OCI-LY1 (cell line): Measurements from ENCODE around the gene MYO18B.

Experiments used
- H2AFZ ChIP-seq: fragments of 200-600 bp; sonication (generic), shearing (Covaris generic); 2 replicates; pipeline ENCODE4 v1.6.0; 2014; ENCODE audit warnings: antibody characterized with exemption, mild to moderate bottlenecking, low read length
- H3F3A ChIP-seq: fragments of 200-600 bp; sonication (generic), shearing (Covaris generic); 2 replicates; pipeline ENCODE4 v1.6.0; 2014; ENCODE audit warnings: mild to moderate bottlenecking, antibody characterized with exemption, low read length, moderate library complexity; ENCODE audit not compliant: insufficient read depth
- H3K27ac ChIP-seq: fragments of 200-600 bp; sonication (generic); 2 replicates; pipeline ENCODE4 v1.5.1; 2014; ENCODE audit warnings: low read length, mixed run types, mild to moderate bottlenecking, low read depth; ENCODE audit not compliant: poor library complexity, severe bottlenecking
- H3K27me3 ChIP-seq: fragments of 200-600 bp; sonication (generic); 2 replicates; pipeline ENCODE4 v1.6.0; 2014; ENCODE audit warnings: antibody characterized with exemption, mild to moderate bottlenecking, low read length, moderate library complexity; ENCODE audit not compliant: insufficient read depth
- H3K36me3 ChIP-seq: fragments of 200-600 bp; sonication (generic); 2 replicates; pipeline ENCODE4 v1.6.1; 2014; ENCODE audit warnings: mild to moderate bottlenecking, antibody characterized with exemption, low read length, moderate library complexity, mixed read lengths; ENCODE audit not compliant: insufficient read depth
- H3K4me1 ChIP-seq: fragments of 200-600 bp; sonication (generic); 2 replicates; pipeline ENCODE4 v1.5.1; 2014; ENCODE audit warnings: mild to moderate bottlenecking, low read length, moderate library complexity; ENCODE audit not compliant: insufficient read depth, severe bottlenecking
- H3K4me2 ChIP-seq: fragments of 200-600 bp; sonication (generic), shearing (Covaris generic); 2 replicates; pipeline ENCODE4 v1.6.1; 2014; ENCODE audit warnings: low read length
- H3K4me3 ChIP-seq: fragments of 200-600 bp; sonication (generic); 2 replicates; pipeline ENCODE4 v1.5.1; 2014; ENCODE audit warnings: low read length, low read depth, mild to moderate bottlenecking, mixed read lengths; ENCODE audit not compliant: poor library complexity, severe bottlenecking
- H3K79me2 ChIP-seq: fragments of 200-600 bp; shearing (Covaris generic); 2 replicates; pipeline ENCODE4 v1.6.1; 2016; ENCODE audit warnings: mixed run types, low read length, mixed read lengths; ENCODE audit not compliant: insufficient read depth
- H3K9ac ChIP-seq: fragments of 200-600 bp; sonication (generic), shearing (Covaris generic); 2 replicates; pipeline ENCODE4 v1.6.1; 2014; ENCODE audit warnings: mild to moderate bottlenecking, low read length, mixed read lengths
- H3K9me2 ChIP-seq: fragments of 200-600 bp; sonication (generic), shearing (Covaris generic); 2 replicates; pipeline ENCODE4 v1.6.1; 2014; ENCODE audit warnings: low read depth, mild to moderate bottlenecking, low read length, mixed read lengths
- H3K9me3 ChIP-seq: fragments of 200-600 bp; shearing (Covaris generic); 2 replicates; pipeline ENCODE4 v1.6.1; 2014; ENCODE audit warnings: low read length, mixed read lengths
- H4K20me1 ChIP-seq: fragments of 200-600 bp; sonication (generic), shearing (Covaris generic); 2 replicates; pipeline ENCODE4 v1.6.0; 2016; ENCODE audit warnings: mild to moderate bottlenecking, low read length; ENCODE audit not compliant: insufficient read depth
- EZH2 ChIP-seq: fragments of 200-600 bp; sonication (generic), shearing (Covaris generic); IDR thresholded peaks from 2 replicates; pipeline ENCODE4 v1.8.0; 2017; ENCODE audit warnings: borderline replicate concordance, mixed run types, mild to moderate bottlenecking, antibody characterized with exemption, low read length, moderate library complexity, mixed read lengths
- TF ChIP-seq, protein P1 (sequence below): fragments of 200-600 bp; sonication (generic), shearing (Covaris generic); IDR thresholded peaks from 2 replicates; pipeline ENCODE4 v1.5.1; 2017; ENCODE audit warnings: mild to moderate bottlenecking, antibody characterized with exemption, low read length, moderate library complexity, mixed read lengths

The MYO18B gene

DNA sequence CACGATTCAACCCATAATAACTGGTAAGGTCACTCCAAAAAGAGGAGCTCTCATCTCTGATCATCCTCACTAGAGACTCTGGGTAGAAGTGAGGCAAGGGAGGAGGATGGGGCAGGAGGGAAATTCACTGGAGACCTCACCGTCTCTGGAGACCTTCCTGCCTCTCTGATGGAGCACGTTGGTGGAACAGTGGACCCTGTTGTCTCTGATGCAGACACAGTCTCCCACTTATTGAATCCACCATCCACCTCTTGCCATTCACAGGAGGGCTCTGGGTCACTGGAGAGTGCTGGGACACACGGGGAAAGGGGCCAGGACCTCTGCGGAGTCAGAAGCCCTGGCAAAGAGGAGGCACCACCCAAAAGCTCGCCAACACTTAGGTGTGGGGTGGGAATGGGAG, 289.7 kb downstream of the MYO18B start:
- Histone ChIP-seq H3K27ac (no peak overlapping the region), H3K9me2 (no peaks in the 10 kb centered on the region), H3K9me3 (no peaks in the 10 kb centered on the region; the same call in 1 of the 2 replicates), H4K20me1 (no peaks in the 10 kb centered on the region), H3K4me2 (no peak overlapping the region), H3K27me3 (no peaks in the 10 kb centered on the region), H3K36me3 (no peaks in the 10 kb centered on the region), H3K4me3 (no peak overlapping the region), H3K79me2 (no peaks in the 10 kb centered on the region), H3F3A (no peaks in the 10 kb centered on the region), H3K4me1 (no peaks in the 10 kb centered on the region), H2AFZ (no peak overlapping the region), H3K9ac (no peak overlapping the region)
- TF ChIP-seq, protein P1, sequence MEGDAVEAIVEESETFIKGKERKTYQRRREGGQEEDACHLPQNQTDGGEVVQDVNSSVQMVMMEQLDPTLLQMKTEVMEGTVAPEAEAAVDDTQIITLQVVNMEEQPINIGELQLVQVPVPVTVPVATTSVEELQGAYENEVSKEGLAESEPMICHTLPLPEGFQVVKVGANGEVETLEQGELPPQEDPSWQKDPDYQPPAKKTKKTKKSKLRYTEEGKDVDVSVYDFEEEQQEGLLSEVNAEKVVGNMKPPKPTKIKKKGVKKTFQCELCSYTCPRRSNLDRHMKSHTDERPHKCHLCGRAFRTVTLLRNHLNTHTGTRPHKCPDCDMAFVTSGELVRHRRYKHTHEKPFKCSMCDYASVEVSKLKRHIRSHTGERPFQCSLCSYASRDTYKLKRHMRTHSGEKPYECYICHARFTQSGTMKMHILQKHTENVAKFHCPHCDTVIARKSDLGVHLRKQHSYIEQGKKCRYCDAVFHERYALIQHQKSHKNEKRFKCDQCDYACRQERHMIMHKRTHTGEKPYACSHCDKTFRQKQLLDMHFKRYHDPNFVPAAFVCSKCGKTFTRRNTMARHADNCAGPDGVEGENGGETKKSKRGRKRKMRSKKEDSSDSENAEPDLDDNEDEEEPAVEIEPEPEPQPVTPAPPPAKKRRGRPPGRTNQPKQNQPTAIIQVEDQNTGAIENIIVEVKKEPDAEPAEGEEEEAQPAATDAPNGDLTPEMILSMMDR = no peak
- TF ChIP-seq EZH2 = no peak

DNA sequence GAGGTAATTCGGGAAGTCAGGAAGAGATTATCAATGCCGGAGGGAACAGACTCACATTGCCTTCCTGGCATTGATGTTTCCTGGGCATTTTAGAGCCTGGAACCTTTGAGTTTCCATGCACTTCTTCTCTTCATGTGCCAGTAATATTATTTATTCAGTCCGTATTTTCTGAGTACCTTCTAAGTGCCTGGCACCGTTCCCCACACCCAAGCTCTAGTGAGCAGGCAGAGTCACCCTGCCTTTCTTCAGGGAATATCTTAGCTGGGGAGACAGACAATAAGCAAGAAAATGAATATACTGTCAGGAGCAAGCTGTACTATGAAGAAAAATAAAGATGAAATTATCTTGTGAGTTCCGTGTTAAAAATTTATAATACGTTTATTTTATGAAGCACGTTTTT, 291.1 kb downstream of the MYO18B start:
- Histone ChIP-seq H2AFZ (no peak overlapping the region), H3K4me3 (no peak overlapping the region), H3K9ac (no peak overlapping the region), H3K36me3 (no peaks in the 10 kb centered on the region), H4K20me1 (no peaks in the 10 kb centered on the region), H3K27me3 (no peaks in the 10 kb centered on the region), H3K4me1 (no peaks in the 10 kb centered on the region), H3K4me2 (no peak overlapping the region), H3K27ac (no peak overlapping the region), H3K79me2 (no peaks in the 10 kb centered on the region), H3F3A (no peaks in the 10 kb centered on the region), H3K9me3 (no peaks in the 10 kb centered on the region; the same call in 1 of the 2 replicates), H3K9me2 (no peaks in the 10 kb centered on the region)
- TF ChIP-seq EZH2 = no peak
- TF ChIP-seq, protein P1 = no peak

DNA sequence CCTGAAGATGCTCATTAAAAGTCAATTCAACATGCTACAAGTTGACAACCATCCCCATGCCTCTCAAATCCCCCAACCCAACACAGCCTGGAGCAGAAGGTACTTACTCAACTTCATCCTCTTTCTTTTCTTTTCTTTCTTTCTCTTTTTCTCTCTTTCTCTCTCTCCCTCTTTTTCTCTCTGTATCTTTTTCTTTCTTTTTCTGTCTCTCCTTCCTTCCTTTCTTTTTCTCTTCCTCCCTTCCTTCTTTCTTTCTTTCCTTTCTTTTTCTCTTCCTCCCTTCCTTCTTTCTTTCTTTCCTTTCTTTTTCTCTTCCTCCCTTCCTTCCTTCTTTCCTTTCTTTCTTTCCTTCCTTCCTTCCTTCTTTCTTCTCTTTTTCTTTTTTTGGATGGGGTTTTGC, 291.6 kb downstream of the MYO18B start:
- Histone ChIP-seq H3K9me3 (no peaks in the 10 kb centered on the region; the same call in 1 of the 2 replicates), H3F3A (no peaks in the 10 kb centered on the region), H4K20me1 (no peaks in the 10 kb centered on the region), H3K4me3 (no peak overlapping the region), H3K4me2 (no peak overlapping the region), H3K4me1 (no peaks in the 10 kb centered on the region), H3K27me3 (no peaks in the 10 kb centered on the region), H3K9me2 (no peaks in the 10 kb centered on the region), H3K9ac (no peak overlapping the region), H2AFZ (no peak overlapping the region), H3K27ac (no peak overlapping the region), H3K36me3 (no peaks in the 10 kb centered on the region), H3K79me2 (no peaks in the 10 kb centered on the region)
- TF ChIP-seq, protein P1 = no peak
- no peak for TF ChIP-seq EZH2
